Measurements from ENCODE around the gene EWSR1.

The EWSR1 gene

GRCh38 chr22:29268511-29269229 lies 602 bp downstream of the EWSR1 start:
- in situ Hi-C loops (cut with HindIII; ENCODE audit: low sequenced_read_pairs) = no loop called here

- in situ Hi-C loops (cut with HindIII; ENCODE audit: low sequenced_read_pairs) = no loop called here
These were observed 1.1 kb downstream of the EWSR1 start for GRCh38 chr22:29269230-29269604.

- in situ Hi-C loops (cut with HindIII; ENCODE audit: low sequenced_read_pairs) = no loop called here
These were observed 1.8 kb downstream of the EWSR1 start for GRCh38 chr22:29269731-29270474.

- in situ Hi-C loops (cut with HindIII; ENCODE audit: low sequenced_read_pairs) = no loop called here
These were observed 2.6 kb downstream of the EWSR1 start for GRCh38 chr22:29270475-29271271.

DNA sequence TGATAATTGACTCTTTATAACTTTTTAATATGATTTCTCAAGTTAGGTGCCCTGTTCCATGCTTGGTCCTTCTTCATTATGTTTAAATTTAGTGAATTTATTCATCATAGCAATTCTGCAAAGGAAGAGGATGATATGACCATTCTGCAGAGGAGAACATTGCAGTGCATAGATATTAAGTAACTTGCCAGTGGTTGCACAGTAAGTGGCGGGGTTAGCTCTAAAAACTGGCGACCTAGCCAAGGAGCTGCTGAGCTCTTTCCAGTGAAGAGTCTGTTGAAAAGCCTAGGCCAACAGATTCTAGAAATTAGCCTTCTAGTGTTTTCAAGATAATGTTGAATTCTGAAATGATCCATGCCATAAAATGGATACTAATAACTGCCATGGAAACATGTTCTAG lies 4.6 kb downstream of the EWSR1 start:
- in situ Hi-C loops (cut with HindIII; ENCODE audit: low sequenced_read_pairs) = no loop called here

DNA sequence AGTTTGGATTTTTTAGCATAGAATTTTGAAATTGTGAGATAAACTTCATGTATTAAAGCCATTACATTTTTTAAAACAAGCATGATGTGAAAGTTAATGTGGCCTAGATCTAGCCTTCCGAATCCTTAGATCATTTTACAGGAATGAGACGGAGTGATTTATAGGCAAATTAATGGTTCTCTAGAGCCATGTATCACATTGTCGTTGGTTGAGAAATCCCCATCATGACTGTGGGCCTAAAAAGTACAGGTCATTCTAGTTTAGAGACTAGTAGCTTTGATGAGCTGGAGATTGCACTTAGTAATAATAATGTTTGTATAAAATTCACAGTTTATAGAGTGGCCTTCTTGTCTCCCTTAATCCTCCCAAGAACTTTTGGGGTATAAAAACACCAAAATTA lies 7.1 kb downstream of the EWSR1 start:
- in situ Hi-C loops (cut with HindIII; ENCODE audit: low sequenced_read_pairs) = no loop called here

GRCh38 chr22:29275819-29276565 lies 7.9 kb downstream of the EWSR1 start:
- in situ Hi-C loops (cut with HindIII; ENCODE audit: low sequenced_read_pairs) = no loop called here

DNA sequence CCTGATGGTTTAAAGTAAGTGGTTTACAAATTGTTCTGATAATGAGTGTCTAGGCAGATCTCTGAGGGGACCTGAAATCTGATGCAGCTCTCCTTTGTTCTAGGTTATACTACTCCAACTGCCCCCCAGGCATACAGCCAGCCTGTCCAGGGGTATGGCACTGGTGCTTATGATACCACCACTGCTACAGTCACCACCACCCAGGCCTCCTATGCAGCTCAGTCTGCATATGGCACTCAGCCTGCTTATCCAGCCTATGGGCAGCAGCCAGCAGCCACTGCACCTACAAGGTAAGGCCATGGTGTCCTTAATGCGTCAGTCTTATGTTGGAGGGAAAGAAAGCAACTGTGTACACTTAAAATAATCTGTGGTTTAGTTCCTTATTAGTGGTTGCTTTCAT lies 9.9 kb downstream of the EWSR1 start:
- in situ Hi-C loops (cut with HindIII; ENCODE audit: low sequenced_read_pairs) = no loop called here

- in situ Hi-C loops (cut with HindIII; ENCODE audit: low sequenced_read_pairs) = no loop called here
These were observed 16.1 kb downstream of the EWSR1 start for GRCh38 chr22:29284196-29284595.

DNA sequence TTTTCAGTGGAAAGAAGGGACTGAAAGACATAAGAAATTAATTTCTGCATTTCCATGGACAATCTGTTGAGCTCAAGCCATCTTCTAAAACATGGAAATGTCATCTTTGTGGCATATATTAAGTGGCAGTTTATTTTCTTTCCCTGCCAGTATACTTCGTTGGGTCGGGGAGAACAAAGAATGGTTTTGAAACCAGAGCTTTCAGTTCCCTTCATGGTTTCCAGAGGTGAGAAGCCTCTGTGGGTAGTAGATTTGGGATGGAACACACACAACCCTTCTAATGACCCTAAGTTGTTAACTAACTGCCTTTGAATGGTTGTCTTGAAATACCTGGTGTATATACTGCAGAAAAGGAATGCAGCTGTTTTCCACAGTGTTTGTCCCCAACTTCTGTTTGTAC lies 20.8 kb downstream of the EWSR1 start:
- in situ Hi-C loops (cut with HindIII; ENCODE audit: low sequenced_read_pairs) = no loop called here

- in situ Hi-C loops (cut with HindIII; ENCODE audit: low sequenced_read_pairs) = no loop called here
These were observed 22.0 kb downstream of the EWSR1 start for GRCh38 chr22:29290061-29290460.

DNA sequence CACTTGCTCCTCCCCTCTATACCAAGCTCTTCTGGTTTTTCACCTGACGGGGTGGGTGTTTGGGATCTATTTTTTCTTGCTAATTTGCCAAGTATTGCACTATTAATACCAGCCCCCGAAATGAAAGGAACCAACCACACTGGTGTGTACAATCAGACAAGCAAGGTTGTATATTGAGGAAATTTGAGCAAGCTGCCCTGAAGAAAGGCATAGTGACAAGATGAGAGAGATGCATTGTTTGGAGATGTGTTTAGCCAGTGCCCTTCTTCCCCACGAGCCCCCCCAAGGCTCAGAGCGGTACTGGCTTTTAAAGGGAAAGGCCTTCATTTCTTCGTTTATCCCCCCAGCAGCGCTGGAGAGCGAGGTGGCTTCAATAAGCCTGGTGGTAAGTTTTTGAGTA lies 23.1 kb downstream of the EWSR1 start:
- in situ Hi-C loops (cut with HindIII; ENCODE audit: low sequenced_read_pairs) = no loop called here

GRCh38 chr22:29292379-29292778 lies 24.3 kb downstream of the EWSR1 start:
- in situ Hi-C loops (cut with HindIII; ENCODE audit: low sequenced_read_pairs) = no loop called here

DNA sequence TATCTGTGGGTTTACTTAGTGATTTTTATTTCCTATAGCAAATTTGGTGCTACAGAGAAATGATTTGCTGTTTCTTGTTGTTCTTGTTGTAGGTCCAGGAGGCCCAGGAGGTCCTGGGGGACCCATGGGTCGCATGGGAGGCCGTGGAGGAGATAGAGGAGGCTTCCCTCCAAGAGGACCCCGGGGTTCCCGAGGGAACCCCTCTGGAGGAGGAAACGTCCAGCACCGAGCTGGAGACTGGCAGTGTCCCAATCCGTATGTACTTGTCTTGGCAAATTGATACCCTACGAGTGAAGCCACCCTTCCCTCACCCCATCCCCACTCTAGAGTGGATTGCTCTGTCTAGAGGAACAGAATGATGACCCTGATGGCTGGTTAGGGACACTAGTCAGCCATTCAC lies 30.6 kb downstream of the EWSR1 start:
- in situ Hi-C loops (cut with HindIII; ENCODE audit: low sequenced_read_pairs) = no loop called here

GRCh38 chr22:29299136-29299900 lies 31.2 kb downstream of the EWSR1 start:
- in situ Hi-C loops (cut with HindIII; ENCODE audit: low sequenced_read_pairs) = no loop called here

GRCh38 chr22:29300467-29300806 lies 32.4 kb downstream of the EWSR1 start:
- in situ Hi-C loops (cut with HindIII; ENCODE audit: low sequenced_read_pairs) = no loop called here

GRCh38 chr22:29300807-29301601 lies 32.9 kb downstream of the EWSR1 start:
- in situ Hi-C loops (cut with HindIII; ENCODE audit: low sequenced_read_pairs) = no loop called here

DNA sequence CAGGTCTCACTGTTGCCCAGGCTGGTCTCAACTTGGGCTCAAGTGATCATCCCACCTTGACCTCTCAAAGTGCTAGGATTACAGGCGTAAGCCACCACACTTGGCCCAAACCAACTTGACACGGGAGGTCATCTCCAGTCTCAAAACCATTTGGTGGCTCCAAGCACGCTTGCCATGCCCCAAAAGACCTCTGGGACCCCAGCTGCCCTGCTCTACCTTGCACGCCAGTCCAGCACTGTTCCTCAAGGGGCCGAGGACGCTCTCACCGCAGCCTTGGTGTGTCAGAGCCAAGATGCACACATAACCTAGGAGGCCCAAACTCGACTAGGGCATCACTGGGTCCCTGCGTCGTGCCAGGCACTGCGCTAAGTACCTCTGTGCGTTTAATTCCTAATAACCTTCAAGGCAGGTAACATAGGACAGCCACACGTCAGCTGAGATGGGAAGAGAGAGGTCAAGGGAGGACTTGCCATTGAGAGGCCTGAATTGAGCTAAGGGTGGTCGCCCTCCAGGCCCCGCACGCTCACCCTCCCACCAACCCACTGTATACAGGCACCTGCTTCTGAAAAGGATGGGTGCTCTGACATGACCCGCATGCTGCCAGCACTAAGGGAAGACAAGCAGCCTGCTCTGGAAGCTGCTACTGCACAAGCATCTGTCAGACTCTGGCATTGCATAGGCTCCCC lies 33.8 kb downstream of the EWSR1 start:
- in situ Hi-C loops (cut with HindIII; ENCODE audit: low sequenced_read_pairs) = no loop called here

DNA sequence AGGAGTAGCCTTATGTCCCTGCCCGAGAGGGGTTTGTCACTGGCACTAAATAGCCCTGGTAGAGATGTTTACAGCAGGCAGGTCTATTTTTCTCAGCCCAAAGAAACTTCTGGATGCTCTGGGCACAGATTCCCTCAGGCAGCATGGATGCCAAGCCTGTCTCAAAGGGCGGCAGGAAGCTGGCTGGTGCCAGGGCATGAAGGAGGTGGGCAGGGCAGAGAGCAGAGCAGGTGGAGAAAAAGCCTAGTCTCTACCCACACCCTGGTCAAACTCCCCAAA lies 34.3 kb downstream of the EWSR1 start:
- in situ Hi-C loops (cut with HindIII; ENCODE audit: low sequenced_read_pairs) = no loop called here

Measured in DLD1 (cell line).